KG1 (cell line): ENCODE data around the gene TNS4.
A peak's percentile ranks its signal among the peaks of the same experiment; 100 is the strongest.
"Not testable (repeated sequence)": the region's sequence is repeated elsewhere in the genome, so short reads cannot be mapped to it uniquely, and the experiment has no call there.

Source experiments
- DNase-seq: peaks from one replicate; lab custom pipeline; 2025; lab: John Stamatoyannopoulos, UW

The TNS4 gene

GRCh38 chr17:40501499-40501911 is at the start of gene TNS4:
Gene TNS4 (minus strand): TSS chr17:40501623. CDS start chr17:40496425, 5,198 bp downstream.
- no peak for DNase-seq

GRCh38 chr17:40550608-40551007 is 49.2 kb upstream of the TNS4 start:
- DNase-seq: no peak

GRCh38 chr17:40548982-40549685 is 47.7 kb upstream of the TNS4 start:
- no peak for DNase-seq

GRCh38 chr17:40548491-40548981 is 47.1 kb upstream of the TNS4 start:
- DNase-seq: no peak

- peak; percentile 77 for DNase-seq
Measured at GRCh38 chr17:40547785-40548478, 46.5 kb upstream of the TNS4 start.

GRCh38 chr17:40547079-40547784 is 45.8 kb upstream of the TNS4 start:
- peak; percentile 77 for DNase-seq

GRCh38 chr17:40546497-40546896 is 45.1 kb upstream of the TNS4 start:
- not testable (repeated sequence) for DNase-seq

- no peak for DNase-seq
Measured at GRCh38 chr17:40545660-40546059, 44.2 kb upstream of the TNS4 start.

- no peak for DNase-seq
Measured at GRCh38 chr17:40542558-40543411, 41.4 kb upstream of the TNS4 start.

GRCh38 chr17:40541873-40542557 is 40.6 kb upstream of the TNS4 start:
- DNase-seq: no peak

GRCh38 chr17:40541060-40541872 is 39.8 kb upstream of the TNS4 start:
- DNase-seq: no peak

- no peak for DNase-seq
Measured at GRCh38 chr17:40540448-40540847, 39.0 kb upstream of the TNS4 start.

GRCh38 chr17:40539711-40540411 is 38.4 kb upstream of the TNS4 start:
- no peak for DNase-seq

GRCh38 chr17:40538936-40539705 is 37.7 kb upstream of the TNS4 start:
- no peak for DNase-seq

- no peak for DNase-seq
Measured at GRCh38 chr17:40538019-40538935, 36.9 kb upstream of the TNS4 start.

GRCh38 chr17:40536295-40537171 is 35.1 kb upstream of the TNS4 start:
- no peak for DNase-seq

GRCh38 chr17:40535924-40536294 is 34.5 kb upstream of the TNS4 start:
- no peak for DNase-seq
